SK-N-MC (cell line): ENCODE measurements around the gene HACD1.

Source experiments
- DNase-seq: peaks from one replicate; pipeline ENCODE4 v3.0.0-alpha.2; 2011; ENCODE audit warnings: low read depth, low spot score
- H3K27ac ChIP-seq: fragments of 200-600 bp; sonication (generic); 2 replicates; pipeline ENCODE4 v1.5.1; 2016; ENCODE audit warnings: mixed run types
- H3K36me3 ChIP-seq: fragments of 200-600 bp; sonication (generic); 2 replicates; pipeline ENCODE4 v1.6.1; 2017; ENCODE audit warnings: antibody characterized with exemption, low read length, mixed read lengths; ENCODE audit not compliant: insufficient read depth
- H3K4me3 ChIP-seq: fragments of 200-600 bp; sonication (generic); 2 replicates; pipeline ENCODE4 v1.5.1; 2016
- H3K9ac ChIP-seq: fragments of 200-600 bp; sonication (generic); 2 replicates; pipeline ENCODE4 v1.8.0; 2017; ENCODE audit warnings: mixed run types, mixed read lengths; ENCODE audit not compliant: insufficient read length
- H3K9me3 ChIP-seq: fragments of 200-600 bp; sonication (generic); 2 replicates; pipeline ENCODE4 v1.6.1; 2017; ENCODE audit warnings: low read depth, mild to moderate bottlenecking, antibody characterized with exemption, low read length, moderate library complexity, mixed read lengths
- EZH2 ChIP-seq: fragments of 200-600 bp; sonication (generic); IDR thresholded peaks from one replicate; pipeline ENCODE4 v1.6.1; 2017; ENCODE audit warnings: antibody characterized with exemption
- FOXP2 ChIP-seq: optimal IDR thresholded peaks from 2 replicates; pipeline ENCODE3; 2011; ENCODE audit warnings: mild to moderate bottlenecking, moderate library complexity; ENCODE audit not compliant: insufficient read depth; ENCODE audit errors: extremely low read length, control extremely low read depth
- POLR2AphosphoS5 ChIP-seq: IDR thresholded peaks from 2 replicates; pipeline ENCODE4 v1.6.1; 2012; ENCODE audit warnings: mild to moderate bottlenecking, low read depth, low read length, borderline replicate concordance

Gene HACD1

GRCh38 chr10:17578603-17579002 is 38.6 kb downstream of the HACD1 start:
- Histone ChIP-seq H3K4me3 (no peak overlapping the region), H3K9me3 (no peaks in the 10 kb centered on the region), H3K9ac (no peak overlapping the region), H3K36me3 (no peaks in the 10 kb centered on the region), H3K27ac (no peak overlapping the region)
- no peak for TF ChIP-seq EZH2
- no peak for TF ChIP-seq POLR2AphosphoS5
- TF ChIP-seq FOXP2 = no peak
- no peak for DNase-seq

- Histone ChIP-seq H3K36me3 (no peaks in the 10 kb centered on the region), H3K27ac (no peak overlapping the region), H3K4me3 (no peak overlapping the region), H3K9ac (no peak overlapping the region), H3K9me3 (no peaks in the 10 kb centered on the region)
- TF ChIP-seq EZH2 (no peak), FOXP2 (no peak), POLR2AphosphoS5 (no peak)
- DNase-seq = no peak
Observed at GRCh38 chr10:17576768-17577167, 40.4 kb downstream of the HACD1 start.

- H3K27ac ChIP-seq = no peak overlapping the region
- TF ChIP-seq EZH2 (no peak), POLR2AphosphoS5 (no peak), FOXP2 (no peak)
- H3K9me3 ChIP-seq = no peaks in the 10 kb centered on the region
- DNase-seq = no peak
- H3K36me3 ChIP-seq = no peaks in the 10 kb centered on the region
- H3K4me3 ChIP-seq = no peak overlapping the region
- H3K9ac ChIP-seq = no peak overlapping the region
Observed at GRCh38 chr10:17564911-17565310, 52.3 kb downstream of the HACD1 start.

GRCh38 chr10:17563452-17563851 is 53.7 kb downstream of the HACD1 start:
- TF ChIP-seq EZH2 = no peak
- Histone ChIP-seq H3K27ac (no peak overlapping the region), H3K9ac (no peak overlapping the region), H3K36me3 (no peaks in the 10 kb centered on the region), H3K9me3 (no peaks in the 10 kb centered on the region), H3K4me3 (no peak overlapping the region)
- DNase-seq = no peak

- no peak for TF ChIP-seq EZH2
- no peak for TF ChIP-seq POLR2AphosphoS5
- no peak for TF ChIP-seq FOXP2
- H3K4me3 ChIP-seq = no peak overlapping the region; the same call in 1 of the 2 replicates
- no peak overlapping the region for H3K9ac ChIP-seq
- no peak for DNase-seq
- H3K9me3 ChIP-seq = no peaks in the 10 kb centered on the region
- no peak overlapping the region for H3K27ac ChIP-seq
- no peaks in the 10 kb centered on the region for H3K36me3 ChIP-seq
Observed at GRCh38 chr10:17562614-17563013, 54.6 kb downstream of the HACD1 start.

GRCh38 chr10:17561111-17561510 is 56.1 kb downstream of the HACD1 start:
- no peak overlapping the region for H3K27ac ChIP-seq
- TF ChIP-seq POLR2AphosphoS5 (no peak), EZH2 (no peak), FOXP2 (no peak)

GRCh38 chr10:17557459-17557858 is 59.7 kb downstream of the HACD1 start:
- TF ChIP-seq EZH2 (no peak), POLR2AphosphoS5 (no peak), FOXP2 (no peak)
- no peak for DNase-seq

More at GRCh38 chr10:17561111-17561510, 56.1 kb downstream of the HACD1 start:
- Histone ChIP-seq H3K9ac (no peak overlapping the region), H3K4me3 (no peak overlapping the region), H3K9me3 (no peaks in the 10 kb centered on the region), H3K36me3 (no peaks in the 10 kb centered on the region)
- DNase-seq = no peak

GRCh38 chr10:17548770-17549169 is 68.4 kb downstream of the HACD1 start:
- DNase-seq = no peak
- no peak overlapping the region for H3K4me3 ChIP-seq
- no peaks in the 10 kb centered on the region for H3K36me3 ChIP-seq
- H3K27ac ChIP-seq = no peak overlapping the region
- H3K9me3 ChIP-seq = no peaks in the 10 kb centered on the region
- no peak overlapping the region for H3K9ac ChIP-seq
- TF ChIP-seq POLR2AphosphoS5 (no peak), FOXP2 (no peak), EZH2 (no peak)

More at GRCh38 chr10:17557459-17557858, 59.7 kb downstream of the HACD1 start:
- Histone ChIP-seq H3K27ac (no peak overlapping the region), H3K4me3 (no peak overlapping the region), H3K36me3 (no peaks in the 10 kb centered on the region), H3K9ac (no peak overlapping the region), H3K9me3 (no peaks in the 10 kb centered on the region)

- H3K36me3 ChIP-seq = no peaks in the 10 kb centered on the region
- DNase-seq = no peak
- no peak for TF ChIP-seq FOXP2
- TF ChIP-seq EZH2 = no peak
- TF ChIP-seq POLR2AphosphoS5 = no peak
- no peak overlapping the region for H3K4me3 ChIP-seq
- no peaks in the 10 kb centered on the region for H3K9me3 ChIP-seq
- no peak overlapping the region for H3K27ac ChIP-seq
- no peak overlapping the region for H3K9ac ChIP-seq
Observed at GRCh38 chr10:17548162-17548561, 69.0 kb downstream of the HACD1 start.

- H3K4me3 ChIP-seq = no peak overlapping the region
- H3K27ac ChIP-seq = no peak overlapping the region
- H3K9ac ChIP-seq = no peak overlapping the region
- TF ChIP-seq FOXP2 (no peak), EZH2 (no peak), POLR2AphosphoS5 (no peak)
- DNase-seq = no peak
- H3K9me3 ChIP-seq = no peaks in the 10 kb centered on the region
- H3K36me3 ChIP-seq = no peaks in the 10 kb centered on the region
Observed at GRCh38 chr10:17547060-17547459, 70.1 kb downstream of the HACD1 start.
